Dermis blood vessel endothelial cell (primary cell): Measurements from ENCODE around the gene ATG9B. TPM values are rescaled to one million over a fixed set of nuclear protein-coding genes. Genes with fewer than 3 reads are reported as not detected.
A peak's percentile ranks its signal among the peaks of the same experiment; 100 is the strongest.

Experiments
- DNase-seq: peaks from one replicate; pipeline ENCODE4 v3.0.0; 2010
- total RNA-seq: library from RNA; depleted of rRNA; stranded (reverse); fragments of >200 nt; gene quantifications from 2 replicates; pipeline ENCODE4 v1.2.3, GENCODE V29; 2014

ATG9B gene
- total RNA-seq: 0.28 TPM in 1 of 2 replicates, not detected in the other

DNA sequence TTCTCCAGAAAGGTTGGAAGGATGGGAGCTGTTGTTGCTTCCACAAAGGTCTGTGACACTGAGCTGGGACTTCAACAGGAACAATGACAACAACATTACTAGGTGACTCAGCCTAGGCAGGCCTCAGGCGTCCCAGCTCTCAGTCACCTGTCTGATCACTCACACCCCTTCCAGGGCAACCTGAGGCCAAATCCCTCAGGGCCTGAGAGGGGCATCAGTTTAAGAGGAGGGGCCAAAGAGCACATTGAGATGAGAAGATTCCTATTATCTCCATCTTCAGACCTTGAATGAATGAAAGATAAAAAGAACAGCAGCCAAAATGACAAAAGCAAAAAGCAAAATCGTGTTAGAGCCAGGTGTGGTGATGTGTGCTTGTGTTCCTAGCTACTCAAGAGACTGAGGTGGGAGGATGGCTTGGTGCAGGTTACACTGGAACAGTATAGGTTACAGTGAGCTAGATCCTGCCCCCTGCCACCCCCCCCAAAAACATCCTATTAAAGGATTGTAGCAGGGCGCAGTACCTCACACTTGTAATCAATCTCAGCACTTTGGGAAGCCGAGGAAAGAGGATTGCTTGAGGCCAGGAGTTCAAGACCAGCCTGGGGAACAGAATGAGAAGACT is at the start of gene ATG9B:
Gene ATG9B, minus strand, starts transcription at position 60 of the 622 bp plus-strand sequence. CDS start 71 bp downstream, outside the sequence.
- no peak for DNase-seq

GRCh38 chr7:151073990-151074389 is 49.7 kb upstream of the ATG9B start:
- no peak for DNase-seq

DNA sequence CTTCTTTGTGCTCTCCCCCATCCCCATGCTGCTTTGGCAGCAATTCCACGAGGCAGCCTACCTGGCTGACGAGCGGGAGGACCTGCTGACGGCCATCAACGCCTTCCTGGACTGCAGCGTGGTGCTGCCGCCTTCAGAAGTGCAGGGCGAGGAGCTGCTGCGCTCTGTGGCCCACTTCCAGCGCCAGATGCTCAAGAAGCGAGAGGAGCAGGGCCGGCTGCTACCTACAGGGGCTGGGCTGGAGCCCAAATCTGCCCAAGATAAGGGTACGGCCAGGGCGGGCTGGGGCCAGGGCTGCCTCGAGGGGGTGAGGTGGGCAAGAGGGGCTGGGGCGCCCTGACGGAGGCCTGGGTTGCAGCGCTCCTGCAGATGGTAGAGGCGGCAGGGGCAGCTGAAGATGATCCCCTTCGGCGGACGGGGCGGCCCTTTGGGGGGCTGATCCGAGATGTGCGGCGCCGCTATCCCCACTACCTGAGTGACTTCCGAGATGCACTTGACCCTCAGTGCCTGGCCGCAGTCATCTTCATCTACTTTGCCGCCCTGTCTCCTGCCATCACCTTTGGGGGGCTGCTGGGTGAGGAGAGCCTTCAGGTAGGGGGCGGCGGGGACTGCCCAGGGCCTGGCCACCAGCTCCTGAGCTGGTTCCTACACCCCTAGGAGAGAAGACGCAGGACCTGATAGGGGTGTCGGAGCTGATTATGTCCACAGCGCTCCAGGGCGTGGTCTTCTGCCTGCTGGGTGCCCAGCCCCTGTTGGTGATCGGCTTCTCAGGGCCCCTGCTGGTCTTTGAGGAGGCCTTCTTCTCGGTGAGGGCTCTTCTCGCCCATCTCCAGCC is 47.0 kb upstream of the ATG9B start:
- no peak for DNase-seq

DNA sequence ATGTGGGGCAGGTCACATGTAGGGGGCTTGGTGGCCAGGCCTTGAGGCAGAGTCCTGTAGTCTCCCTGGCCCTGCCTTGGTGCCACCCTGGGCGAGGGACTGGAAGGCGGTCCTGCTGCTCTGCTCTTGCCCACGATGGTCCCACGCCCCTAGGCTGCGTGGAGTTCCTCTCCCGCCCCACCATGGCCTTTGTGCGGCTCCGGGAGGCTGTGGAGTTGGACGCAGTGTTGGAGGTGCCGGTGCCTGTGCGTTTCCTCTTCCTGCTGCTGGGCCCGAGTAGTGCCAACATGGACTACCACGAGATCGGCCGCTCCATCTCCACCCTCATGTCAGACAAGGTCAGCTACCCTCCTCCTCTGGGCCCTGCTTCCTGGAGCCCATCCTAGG is 46.3 kb upstream of the ATG9B start:
- no peak for DNase-seq

DNA sequence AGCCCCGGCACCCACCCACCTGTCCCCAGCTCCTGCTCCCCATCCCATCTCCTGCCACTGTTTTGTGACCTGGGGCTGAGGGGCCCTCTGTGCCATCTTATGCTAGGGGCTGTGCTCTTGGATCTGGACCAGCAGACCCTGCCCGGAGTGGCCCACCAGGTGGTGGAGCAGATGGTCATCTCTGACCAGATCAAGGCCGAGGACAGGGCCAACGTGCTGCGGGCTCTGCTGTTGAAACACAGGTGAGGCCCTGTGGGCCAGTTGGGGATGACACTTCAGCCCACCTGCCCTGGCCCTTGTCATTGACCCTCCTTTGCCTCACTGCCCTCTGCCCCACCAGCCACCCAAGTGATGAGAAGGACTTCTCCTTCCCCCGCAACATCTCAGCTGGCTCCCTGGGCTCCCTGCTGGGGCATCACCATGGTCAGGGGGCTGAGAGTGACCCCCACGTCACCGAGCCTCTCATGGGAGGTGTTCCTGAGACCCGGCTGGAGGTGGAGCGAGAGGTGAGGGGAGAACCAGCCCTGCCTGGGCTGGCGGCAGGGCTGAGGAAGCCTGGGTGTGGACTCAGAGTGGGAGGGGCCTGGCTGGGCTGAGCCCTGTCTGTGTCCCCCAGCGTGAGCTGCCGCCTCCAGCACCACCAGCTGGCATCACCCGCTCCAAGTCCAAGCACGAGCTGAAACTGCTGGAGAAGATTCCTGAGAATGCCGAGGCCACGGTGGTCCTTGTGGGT is 45.7 kb upstream of the ATG9B start:
- no peak for DNase-seq

DNA sequence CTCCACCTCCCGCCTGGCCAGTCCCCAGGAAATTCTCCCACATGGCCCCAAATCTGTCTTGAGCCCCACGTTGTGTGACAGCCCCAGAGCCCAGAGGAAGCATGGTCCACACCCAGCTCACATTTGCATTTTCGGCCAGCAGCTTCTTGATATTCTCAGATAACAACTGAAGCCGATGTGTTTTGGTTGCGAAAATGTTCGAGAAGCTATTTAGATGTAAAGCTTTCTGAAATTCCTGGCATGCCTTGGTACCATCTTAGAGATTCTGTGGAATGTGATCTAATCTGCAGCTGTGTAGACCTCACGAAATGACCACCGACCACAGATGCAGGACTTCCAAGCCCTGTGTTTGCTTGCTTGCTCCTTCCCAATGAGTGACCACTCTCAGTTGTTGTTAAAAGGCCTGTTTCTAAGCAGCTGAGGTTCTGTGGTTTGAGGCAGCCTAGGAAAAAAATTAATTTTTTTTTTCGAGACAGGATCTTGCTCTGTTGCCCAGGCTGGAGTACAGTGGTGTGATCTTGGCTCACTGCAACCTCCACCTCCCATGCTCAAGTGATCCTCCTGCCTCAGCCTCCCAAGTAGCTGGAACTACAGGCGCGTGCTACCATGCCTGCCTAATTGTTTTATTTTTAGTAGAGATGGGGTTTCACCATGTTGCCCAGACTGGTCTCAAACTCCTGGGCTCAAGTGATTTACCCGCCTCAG is 43.9 kb upstream of the ATG9B start:
- no peak for DNase-seq

GRCh38 chr7:151066273-151066974 is 42.1 kb upstream of the ATG9B start:
- no peak for DNase-seq

DNA sequence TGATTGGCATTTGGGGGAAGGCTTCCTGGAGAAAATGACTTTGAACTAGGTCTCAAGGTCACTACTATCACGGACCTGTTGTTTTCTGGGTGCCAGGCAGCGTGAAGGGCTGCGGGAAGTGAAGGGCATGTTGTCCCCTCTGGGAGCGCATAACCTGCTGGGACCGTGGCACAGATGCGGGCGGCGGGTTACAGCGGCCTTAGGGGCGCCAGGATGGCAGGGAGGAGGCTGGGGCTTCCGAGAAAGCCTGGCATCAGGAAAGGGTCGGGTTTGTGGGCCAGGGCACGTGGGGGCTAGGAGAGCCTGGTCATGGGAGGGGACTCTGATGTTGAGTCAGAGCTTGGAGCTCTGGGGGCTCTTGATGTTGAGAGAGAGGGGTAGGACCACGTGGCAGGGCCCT is 41.2 kb upstream of the ATG9B start:
- DNase-seq: no peak

- DNase-seq: no peak
These were observed 40.7 kb upstream of the ATG9B start for GRCh38 chr7:151064993-151065392.

DNA sequence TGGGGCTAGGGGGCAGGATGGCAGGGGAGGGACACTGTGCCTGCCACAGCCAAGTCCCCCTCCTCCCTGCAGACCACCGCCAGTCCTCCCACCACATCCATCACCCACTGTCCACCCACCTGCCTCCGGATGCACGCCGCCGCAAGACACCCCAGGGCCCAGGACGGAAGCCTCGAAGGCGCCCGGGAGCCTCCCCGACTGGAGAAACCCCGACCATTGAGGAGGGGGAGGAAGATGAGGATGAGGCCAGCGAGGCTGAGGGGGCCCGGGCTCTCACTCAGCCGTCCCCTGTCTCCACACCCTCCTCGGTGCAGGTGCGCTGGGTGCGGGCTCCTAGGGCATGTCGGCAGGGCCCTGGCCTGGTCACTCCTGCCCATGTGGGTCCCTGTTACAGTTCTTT is 40.2 kb upstream of the ATG9B start:
- DNase-seq: no peak

- no peak for DNase-seq
These were observed 38.9 kb upstream of the ATG9B start for GRCh38 chr7:151063212-151063561.

- DNase-seq: no peak
These were observed 38.3 kb upstream of the ATG9B start for GRCh38 chr7:151062399-151063211.

DNA sequence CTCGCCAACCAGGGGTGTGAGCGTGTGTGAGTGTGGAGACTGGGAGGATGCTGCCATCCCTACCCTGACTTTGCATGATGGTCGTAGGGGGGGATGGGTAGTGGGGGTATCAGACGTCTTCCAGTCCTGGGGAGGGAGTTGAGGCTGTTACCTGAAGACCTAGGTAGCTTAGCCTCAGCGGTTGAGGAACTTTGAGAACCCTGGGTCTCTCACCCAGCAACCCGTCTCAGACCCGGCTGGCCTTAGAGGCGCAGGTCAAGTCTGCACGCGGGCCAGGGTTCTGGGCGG is 37.8 kb upstream of the ATG9B start:
- DNase-seq: no peak

DNA sequence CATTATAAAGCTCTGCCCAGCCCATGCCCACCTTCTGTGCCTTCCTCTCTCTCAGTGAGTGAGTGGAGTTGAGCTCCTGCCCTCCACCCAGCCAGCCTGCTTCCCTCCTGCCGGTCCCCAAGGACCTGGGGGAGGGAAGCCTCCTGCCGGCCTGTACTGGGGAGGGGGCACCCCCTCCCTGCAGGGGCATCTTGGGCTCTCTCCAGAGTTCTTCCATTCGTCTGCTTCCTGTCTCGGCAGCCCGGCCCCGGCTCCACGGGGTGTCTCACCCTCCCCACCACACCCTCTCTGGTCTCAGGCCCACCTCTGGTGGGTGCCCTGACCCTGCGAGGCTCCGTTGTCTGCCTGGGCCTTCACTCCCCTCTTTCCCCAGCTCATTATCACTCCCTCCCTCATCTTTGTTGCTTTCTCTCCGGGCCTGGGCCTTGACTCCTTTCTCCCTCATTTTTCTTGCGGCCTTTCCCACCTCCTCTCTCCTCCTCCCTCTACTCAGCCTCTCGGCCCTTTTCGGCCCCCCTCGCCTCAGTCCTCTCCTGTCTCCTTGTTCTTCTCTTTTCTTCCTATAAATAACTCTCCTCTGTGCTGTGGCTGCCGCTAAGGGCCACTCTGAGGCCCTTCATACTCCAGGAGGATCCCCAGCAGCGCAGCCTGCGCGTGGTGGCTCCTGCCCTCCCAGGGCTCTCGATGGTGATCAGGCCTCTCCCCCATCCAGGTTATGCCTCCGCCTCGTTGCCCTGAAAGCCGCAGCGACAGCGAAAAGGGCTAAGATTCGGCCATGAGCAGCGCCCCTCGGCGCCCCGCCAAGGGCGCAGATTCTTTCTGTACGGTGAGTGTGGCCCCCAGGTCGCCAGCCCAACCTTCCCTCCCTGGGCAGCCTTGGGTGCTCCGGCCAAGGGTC is 37.2 kb upstream of the ATG9B start:
- no peak for DNase-seq

GRCh38 chr7:151060416-151061212 is 36.3 kb upstream of the ATG9B start:
- peak; percentile 35 for DNase-seq

DNA sequence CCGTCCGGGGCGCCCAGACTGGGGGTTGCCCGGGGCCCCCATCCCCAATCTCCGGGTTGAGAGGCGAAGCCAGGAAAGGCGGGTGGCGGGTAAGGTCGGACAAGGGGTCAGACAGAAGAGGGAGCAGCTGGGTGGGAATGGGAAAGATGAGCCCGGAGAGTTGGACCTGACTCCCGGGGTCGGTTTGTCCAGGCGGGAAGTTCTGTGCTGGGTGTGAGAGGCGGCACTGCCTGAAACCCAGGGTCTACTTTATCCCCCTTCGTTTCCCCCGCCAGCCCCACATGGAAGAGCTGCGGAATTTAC is 35.8 kb upstream of the ATG9B start:
- DNase-seq: no peak

DNA sequence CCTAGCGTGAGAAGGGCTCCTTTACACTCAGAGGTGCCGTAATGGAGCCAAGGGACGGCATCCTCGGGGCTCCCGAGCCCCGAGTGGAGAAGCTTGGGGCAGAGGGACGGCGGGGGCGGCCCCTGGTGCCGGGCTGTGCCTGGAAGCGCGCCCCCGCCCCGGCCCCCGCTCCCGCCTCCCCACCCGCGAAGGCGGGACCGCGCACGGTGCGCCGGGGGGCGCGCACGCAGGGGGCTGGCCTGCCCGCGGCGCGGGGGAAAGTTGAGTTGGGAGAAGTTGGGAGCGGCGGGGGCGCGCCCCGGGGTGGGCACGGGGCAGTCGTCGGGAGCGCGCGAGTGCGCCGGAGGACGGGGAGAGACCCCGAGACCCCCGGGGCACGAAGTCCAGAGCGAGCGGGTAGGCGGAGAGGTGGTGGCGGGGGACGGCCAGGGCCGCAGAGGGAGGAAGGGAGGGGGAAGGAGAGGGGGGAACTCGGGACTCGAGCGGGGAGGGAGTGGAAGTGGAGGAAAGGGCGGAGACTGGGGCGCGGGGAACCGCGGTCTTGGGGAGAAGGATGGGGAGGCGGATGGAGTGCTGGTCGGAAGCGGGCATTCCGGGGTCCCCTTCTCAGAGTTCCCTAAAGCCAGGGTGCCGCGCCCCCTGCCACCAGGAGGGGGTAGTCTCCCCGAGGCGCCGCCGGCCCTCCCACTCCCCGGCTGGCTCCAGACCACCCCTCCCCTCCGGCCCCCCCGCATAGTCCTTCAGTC is 35.2 kb upstream of the ATG9B start, which contains the start of gene SLC4A2:
Gene SLC4A2, plus strand, starts transcription at position 223 of the 746 bp plus-strand sequence. CDS start 2,399 bp downstream, outside the sequence.
- DNase-seq: peak; percentile 84

GRCh38 chr7:151058781-151059366 is 34.6 kb upstream of the ATG9B start:
- DNase-seq: peak; percentile 37
